ENCODE measurements around the gene ACAT1.
"Not testable (repeated sequence)": the region's sequence is repeated elsewhere in the genome, so short reads cannot be mapped to it uniquely, and the experiment has no call there.

The ACAT1 gene

DNA sequence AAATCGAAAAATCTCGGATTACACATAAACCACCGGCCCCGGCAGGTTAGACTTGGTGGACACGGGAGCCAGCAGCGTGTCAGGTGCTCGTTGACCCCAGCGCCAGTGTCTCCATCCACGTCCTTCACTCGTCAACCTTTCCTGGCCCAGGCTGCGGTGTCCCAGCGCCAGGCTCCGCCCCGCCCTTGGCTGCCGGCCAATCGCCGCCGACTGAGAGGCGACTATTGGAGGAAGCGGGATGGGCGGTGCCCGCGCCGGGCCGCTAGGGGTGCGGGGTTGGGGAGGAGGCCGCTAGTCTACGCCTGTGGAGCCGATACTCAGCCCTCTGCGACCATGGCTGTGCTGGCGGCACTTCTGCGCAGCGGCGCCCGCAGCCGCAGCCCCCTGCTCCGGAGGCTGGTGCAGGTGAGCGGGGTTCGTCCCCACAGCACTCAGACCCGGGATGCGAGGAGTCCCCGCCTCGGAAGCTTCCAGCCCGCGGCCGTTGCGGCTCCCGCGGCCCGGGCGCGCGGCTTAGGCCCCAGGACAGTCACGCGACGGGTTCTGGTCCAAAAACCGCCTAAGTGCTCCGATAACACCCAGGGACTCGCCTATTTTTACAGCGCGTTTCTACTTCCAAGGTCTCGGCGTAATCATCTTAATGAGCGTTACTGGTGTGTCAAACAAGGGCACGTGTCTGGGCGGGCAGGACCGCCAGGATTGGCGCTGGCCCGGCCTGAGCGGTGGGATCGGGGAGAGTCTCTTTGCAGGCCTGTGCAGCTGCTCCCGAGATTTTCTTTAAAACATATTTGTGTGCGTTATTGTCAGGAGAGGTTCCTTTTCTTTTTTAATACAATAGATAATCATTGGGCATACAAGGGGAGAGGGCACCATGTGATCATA is at the start of gene ACAT1:
Gene ACAT1, plus strand, starts transcription at position 294 of the 882 bp plus-strand sequence. Its CDS starts 40 bp downstream, at position 334.
- DNase-seq = peak; percentile 91

DNA sequence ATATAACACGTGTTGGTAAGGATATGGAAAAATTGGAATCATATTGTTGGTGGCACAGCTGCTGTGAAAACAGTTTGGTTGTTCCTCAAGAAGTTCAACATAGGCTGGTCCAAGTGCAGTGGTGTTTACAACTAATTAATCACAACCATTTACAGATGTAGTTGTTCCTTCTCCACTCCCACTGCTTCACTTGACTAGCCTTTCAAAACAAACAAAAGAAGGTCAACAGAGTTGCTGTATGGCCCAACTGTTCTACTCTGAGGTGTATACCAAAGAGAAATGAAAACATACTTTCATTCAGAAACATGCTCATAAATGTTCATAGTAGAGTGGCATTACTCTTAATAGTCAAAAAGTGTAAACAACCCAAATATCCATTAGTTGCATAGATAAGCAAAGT is 36.6 kb upstream of the ACAT1 start:
- no peak for DNase-seq

- no peak for DNase-seq
These were observed 35.7 kb upstream of the ACAT1 start for GRCh38 chr11:108085672-108086071.

- no peak for DNase-seq
These were observed 29.2 kb upstream of the ACAT1 start for GRCh38 chr11:108092134-108092533.

GRCh38 chr11:108093128-108093904 is 28.1 kb upstream of the ACAT1 start:
- DNase-seq = peak; percentile 5

DNA sequence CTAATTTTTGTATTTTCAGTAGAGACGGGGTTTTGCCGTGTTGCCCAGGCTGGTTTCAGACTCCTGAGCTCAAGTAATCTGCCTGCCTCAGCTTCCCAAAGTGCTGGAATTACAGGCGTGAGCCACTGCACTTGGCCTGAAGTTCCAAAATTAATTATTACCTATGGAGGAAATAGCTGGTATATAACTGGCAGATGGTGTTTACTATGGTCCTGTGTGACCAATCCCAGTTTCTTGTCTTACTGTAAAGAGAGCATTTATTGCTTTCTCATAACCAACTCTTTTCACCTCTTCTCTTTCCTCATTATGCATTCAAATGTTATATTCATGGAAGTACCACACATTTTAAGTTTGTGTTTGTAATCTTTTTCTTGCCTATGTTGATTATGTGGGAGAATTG is 24.2 kb upstream of the ACAT1 start:
- no peak for DNase-seq

GRCh38 chr11:108101090-108101775 is 20.1 kb upstream of the ACAT1 start:
- DNase-seq = no peak

- no peak for DNase-seq
These were observed 10.2 kb upstream of the ACAT1 start for GRCh38 chr11:108111126-108111525.

- peak; percentile 31 for DNase-seq
These were observed 9.3 kb upstream of the ACAT1 start for GRCh38 chr11:108112057-108112456.

- DNase-seq = peak; percentile 86
These were observed 5.7 kb upstream of the ACAT1 start for GRCh38 chr11:108115500-108116140.

GRCh38 chr11:108117746-108118371 is 3.5 kb upstream of the ACAT1 start:
- DNase-seq = peak; percentile 44

DNA sequence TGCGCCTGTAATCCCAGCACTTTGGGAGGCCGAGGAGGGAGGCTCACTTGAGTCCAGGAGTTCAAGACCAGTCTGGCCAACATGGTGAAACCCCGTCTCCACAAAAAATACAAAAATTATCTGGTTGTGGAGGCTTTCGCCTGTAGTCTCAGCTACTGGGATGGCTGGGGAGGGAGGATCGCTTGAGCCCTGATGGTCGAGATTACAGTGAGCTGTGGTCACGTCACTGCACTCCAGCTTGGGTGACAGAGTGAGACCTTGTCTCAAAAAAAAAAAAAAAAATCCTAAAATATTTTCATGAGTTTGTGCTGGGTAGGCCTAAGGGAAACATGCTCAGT is 462 bp upstream of the ACAT1 start:
- not testable (repeated sequence) for DNase-seq

DNA sequence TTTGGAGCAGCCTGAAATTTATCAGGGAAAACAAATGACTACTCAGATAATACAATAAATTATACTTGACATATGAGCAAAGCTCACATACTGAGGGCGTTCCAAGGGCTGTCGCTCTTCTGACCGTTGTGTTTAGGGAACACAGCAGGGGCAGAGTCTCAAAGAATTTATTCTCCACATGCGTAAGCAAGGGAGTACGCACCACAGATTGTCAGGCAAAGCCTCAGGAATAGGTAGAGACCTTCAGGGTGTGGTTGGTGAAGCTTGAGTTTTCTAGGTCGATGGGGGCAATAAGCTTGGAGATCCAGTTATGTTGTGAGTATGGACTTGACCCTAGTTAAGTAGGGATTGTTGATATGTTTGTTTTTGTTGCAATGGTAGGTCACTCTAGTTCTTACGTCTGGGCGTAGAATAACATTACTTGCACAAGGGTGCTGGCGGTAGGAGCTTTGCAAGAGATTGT is 830 bp downstream of the ACAT1 start:
- peak; percentile 31 for DNase-seq

- DNase-seq = no peak
These were observed 3.7 kb downstream of the ACAT1 start for GRCh38 chr11:108125096-108125495.

GRCh38 chr11:108128772-108129171 is 7.4 kb downstream of the ACAT1 start:
- DNase-seq = no peak

- DNase-seq = peak; percentile 15
These were observed 10.6 kb downstream of the ACAT1 start for GRCh38 chr11:108131993-108132392.

GRCh38 chr11:108132993-108133538 is 11.7 kb downstream of the ACAT1 start:
- not testable (repeated sequence) for DNase-seq

DNA sequence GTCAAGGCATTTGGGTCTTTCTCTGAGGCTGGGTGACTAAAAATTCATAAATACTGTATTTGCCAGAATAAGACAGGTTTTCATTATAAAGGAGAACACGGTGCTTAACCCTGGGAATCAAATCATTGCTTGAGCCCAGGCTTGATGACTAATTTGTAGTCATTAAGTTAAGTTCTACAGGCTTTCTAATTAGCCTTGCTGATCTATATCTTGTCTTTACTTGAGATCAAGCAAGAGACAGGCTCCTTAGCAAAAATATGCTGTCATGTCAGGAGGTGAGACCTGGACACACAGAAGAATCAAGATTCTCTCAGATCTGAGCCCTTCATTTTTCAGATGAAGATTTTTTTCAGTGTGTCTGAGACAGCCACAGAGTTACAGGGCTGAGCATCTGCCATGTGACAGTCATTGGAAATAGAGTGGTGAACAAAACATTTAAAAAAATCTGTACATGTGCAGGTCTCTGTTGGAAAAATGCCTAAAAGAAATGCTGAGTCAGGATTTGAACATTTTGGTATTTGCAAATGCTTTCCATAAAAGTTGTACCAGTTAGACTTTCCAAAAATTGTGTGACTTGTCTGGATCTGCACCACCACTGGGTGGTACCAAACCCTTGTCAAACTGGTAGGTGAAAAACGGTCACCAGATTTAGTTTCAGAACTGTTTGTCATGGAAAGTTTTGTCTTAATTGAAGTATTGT is 14.6 kb downstream of the ACAT1 start:
- peak; percentile 15 for DNase-seq

DNA sequence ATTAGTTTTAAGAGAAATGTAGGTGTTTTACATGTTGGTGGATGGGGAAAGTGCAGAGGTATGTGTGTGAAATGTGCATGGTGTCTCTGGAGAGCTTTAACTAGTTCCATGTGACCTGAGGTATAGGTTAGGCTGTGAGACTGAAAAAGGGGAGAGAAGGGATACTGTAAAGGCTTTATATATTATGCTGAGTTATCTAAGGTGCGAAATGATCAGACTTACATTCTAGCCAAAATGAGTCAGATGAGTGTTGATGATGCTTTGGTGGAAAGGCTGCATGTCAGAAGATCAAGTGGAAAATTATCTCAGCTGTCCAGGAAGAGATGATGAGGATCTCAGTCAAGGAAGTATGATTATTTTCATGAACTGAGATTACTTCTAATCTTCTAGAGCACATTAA is 15.8 kb downstream of the ACAT1 start:
- no peak for DNase-seq

DNA sequence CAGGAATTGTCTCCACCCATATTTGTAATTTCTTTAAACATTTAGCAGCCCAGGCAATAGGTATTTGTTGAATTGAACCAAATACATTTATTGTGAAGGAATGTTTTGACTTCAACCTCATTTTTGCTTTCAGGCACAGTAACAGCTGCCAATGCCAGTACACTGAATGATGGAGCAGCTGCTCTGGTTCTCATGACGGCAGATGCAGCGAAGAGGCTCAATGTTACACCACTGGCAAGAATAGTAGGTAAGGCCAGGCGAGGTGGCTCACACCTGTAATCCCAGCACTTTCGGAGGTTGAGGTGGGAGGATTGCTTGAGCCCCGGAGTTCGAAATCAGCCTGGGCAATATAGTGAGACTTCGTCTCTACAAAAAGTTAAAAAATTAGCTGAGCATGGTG is 20.9 kb downstream of the ACAT1 start:
- DNase-seq = no peak

DNA sequence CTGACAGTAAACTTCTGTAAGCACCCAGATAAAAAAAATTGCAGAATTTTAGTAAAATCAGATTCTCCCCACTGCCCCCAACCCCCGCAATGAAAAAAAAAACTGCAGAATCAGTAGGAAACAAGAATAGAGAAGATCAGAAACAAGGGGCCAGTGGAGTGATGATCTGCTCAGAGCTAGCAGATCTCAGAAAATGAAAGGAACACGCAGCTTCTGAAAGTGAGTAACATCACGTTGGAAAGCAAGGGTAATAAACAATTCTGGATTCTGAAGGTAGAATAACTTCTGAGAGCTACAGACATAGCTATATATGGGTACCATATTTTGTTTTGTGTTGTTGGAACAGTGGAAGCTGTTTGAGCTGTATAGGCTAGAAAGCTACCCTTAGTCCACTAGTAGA is 23.2 kb downstream of the ACAT1 start:
- no peak for DNase-seq

All from EL (cell line).